Neural cell (in vitro differentiated cells): Measurements from ENCODE around the gene ARL4A. TPM values are rescaled to one million over a fixed set of nuclear protein-coding genes. Genes with fewer than 3 reads are reported as not detected.

Source experiments
- H2AFZ ChIP-seq: fragments of 200-600, 300-800 bp; sonication (generic), shearing (Covaris generic); 2 replicates; pipeline ENCODE4 v1.6.0; 2014; ENCODE audit warnings: low read depth, mild to moderate bottlenecking, antibody characterized with exemption, low read length, moderate library complexity
- H3F3A ChIP-seq: fragments of 200-600 bp; shearing (Covaris generic); 2 replicates; pipeline ENCODE4 v1.6.1; 2016; ENCODE audit warnings: mild to moderate bottlenecking, moderate library complexity, mixed read lengths, antibody characterized with exemption, low read length; ENCODE audit not compliant: insufficient read depth, poor library complexity, severe bottlenecking
- H3K27ac ChIP-seq: fragments of 200-600, 300-800 bp; sonication (generic), shearing (Covaris generic); 2 replicates; pipeline ENCODE4 v1.5.1; 2014; ENCODE audit warnings: mild to moderate bottlenecking, low read length, moderate library complexity
- H3K27me3 ChIP-seq: fragments of 300-800, 200-600 bp; sonication (generic), shearing (Covaris generic); 2 replicates; pipeline ENCODE4 v1.6.0; 2014; ENCODE audit warnings: mild to moderate bottlenecking, low read depth, low read length, moderate library complexity; ENCODE audit not compliant: insufficient read depth
- H3K36me3 ChIP-seq: fragments of 300-800, 200-600 bp; sonication (generic), shearing (Covaris generic); 2 replicates; pipeline ENCODE4 v1.5.1; 2014; ENCODE audit warnings: mild to moderate bottlenecking, antibody characterized with exemption, low read length, moderate library complexity; ENCODE audit not compliant: insufficient read depth
- H3K4me2 ChIP-seq: fragments of 300-800, 200-600 bp; sonication (generic), shearing (Covaris generic); 2 replicates; pipeline ENCODE4 v1.6.0; 2014; ENCODE audit warnings: mild to moderate bottlenecking, low read length
- H3K4me3 ChIP-seq: fragments of 300-800, 200-600 bp; sonication (generic), shearing (Covaris generic); 2 replicates; pipeline ENCODE4 v1.5.1; 2014; ENCODE audit warnings: mild to moderate bottlenecking, low read length, moderate library complexity
- H3K79me2 ChIP-seq: fragments of 200-600 bp; shearing (Covaris generic); replicated peaks from 2 replicates; pipeline ENCODE4 v1.6.0; 2014; ENCODE audit warnings: mild to moderate bottlenecking, low read length, moderate library complexity; ENCODE audit not compliant: insufficient read depth
- H3K9ac ChIP-seq: fragments of 300-800, 200-600 bp; sonication (generic), shearing (Covaris generic); 2 replicates; pipeline ENCODE4 v1.6.1; 2016; ENCODE audit warnings: mild to moderate bottlenecking, low read length, mixed read lengths
- H3K9me2 ChIP-seq: fragments of 200-600 bp; shearing (Covaris generic); 2 replicates; pipeline ENCODE4 v1.6.1; 2016; ENCODE audit warnings: mild to moderate bottlenecking, low read length, mixed read lengths; ENCODE audit not compliant: insufficient read depth
- H3K9me3 ChIP-seq: fragments of 200-600, 300-800 bp; sonication (generic), shearing (Covaris generic); 2 replicates; pipeline ENCODE4 v1.6.1; 2016; ENCODE audit warnings: mild to moderate bottlenecking, mixed run types, low read length, moderate library complexity, mixed read lengths
- H4K20me1 ChIP-seq: fragments of 200-600 bp; shearing (Covaris generic); 2 replicates; pipeline ENCODE4 v1.6.1; 2016; ENCODE audit warnings: mild to moderate bottlenecking, mixed run types; ENCODE audit not compliant: insufficient read depth
- EP300 ChIP-seq: fragments of 450-650 bp; conservative IDR thresholded peaks from 2 replicates; pipeline ENCODE4 v1.6.1; 2014; ENCODE audit warnings: antibody characterized with exemption, mild to moderate bottlenecking, moderate library complexity; ENCODE audit not compliant: poor library complexity, severe bottlenecking
- EZH2 ChIP-seq: fragments of 200-600, 300-800 bp; shearing (Covaris generic), sonication (generic); IDR thresholded peaks from 2 replicates; pipeline ENCODE4 v1.6.1; 2014; ENCODE audit warnings: antibody characterized with exemption, low read length, borderline replicate concordance, mild to moderate bottlenecking; ENCODE audit not compliant: insufficient read depth, poor library complexity, severe bottlenecking
- MXI1 ChIP-seq: fragments of 450-650 bp; conservative IDR thresholded peaks from 2 replicates; pipeline ENCODE4 v1.6.1; 2014; ENCODE audit warnings: antibody characterized with exemption, mild to moderate bottlenecking; ENCODE audit not compliant: poor library complexity, severe bottlenecking
- POLR2AphosphoS5 ChIP-seq: IDR thresholded peaks from 2 replicates; pipeline ENCODE4 v1.6.1; 2012
- RAD21 ChIP-seq: fragments of 450-650 bp; conservative IDR thresholded peaks from 2 replicates; pipeline ENCODE4 v1.6.1; 2014; ENCODE audit warnings: antibody characterized with exemption, mild to moderate bottlenecking, moderate library complexity
- REST ChIP-seq: IDR thresholded peaks from 2 replicates; pipeline ENCODE4 v1.6.1; 2012; ENCODE audit warnings: borderline replicate concordance
- SMC3 ChIP-seq: fragments of 450-650 bp; conservative IDR thresholded peaks from 2 replicates; pipeline ENCODE4 v1.6.1; 2014; ENCODE audit warnings: antibody characterized with exemption, mild to moderate bottlenecking, moderate library complexity; ENCODE audit not compliant: poor library complexity
- TAF1 ChIP-seq: IDR thresholded peaks from 2 replicates; pipeline ENCODE4 v1.6.1; 2012; ENCODE audit warnings: low read depth
- polyA plus RNA-seq: library from polyadenylated mRNA; depleted of rRNA; stranded (reverse); fragments of >200 nt; gene quantifications from 2 replicates; pipeline ENCODE4 v1.2.3, GENCODE V29; 2014
- TF ChIP-seq, protein P1 (sequence below): fragments of 450-650 bp; IDR thresholded peaks from 2 replicates; pipeline ENCODE4 v1.5.1; 2014; ENCODE audit warnings: antibody characterized with exemption, mild to moderate bottlenecking, moderate library complexity; ENCODE audit not compliant: poor library complexity, severe bottlenecking

The ARL4A gene
- polyA plus RNA-seq, 1 donor from 2014 or later, result 10.9 TPM

DNA sequence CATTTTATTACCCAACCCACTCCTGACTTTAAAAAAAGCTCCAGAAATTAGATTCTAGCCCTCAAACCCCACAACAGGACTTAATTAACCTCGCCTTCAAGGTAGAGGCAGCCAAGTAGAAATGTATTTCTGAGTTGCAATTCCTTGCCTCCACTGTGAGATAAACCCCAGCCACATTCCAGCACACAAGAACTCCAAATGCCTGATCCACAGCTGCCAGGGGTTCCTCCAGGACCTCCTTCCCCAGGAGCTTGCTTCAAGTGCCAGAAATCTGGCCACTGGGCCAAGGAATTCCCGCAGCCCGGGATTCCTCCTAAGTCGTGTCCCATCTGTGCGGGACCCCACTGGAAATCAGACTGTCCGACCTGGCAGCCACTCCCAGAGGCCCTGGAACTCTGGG lies 25.9 kb upstream of the ARL4A start:
- H3K79me2 ChIP-seq, result no peaks in the 10 kb centered on the region
- no peaks in the 10 kb centered on the region for H3F3A ChIP-seq
- no peaks in the 10 kb centered on the region for H3K36me3 ChIP-seq
- H3K9me2 ChIP-seq, result no peaks in the 10 kb centered on the region
- H3K27ac ChIP-seq, result no peak overlapping the region
- H3K27me3 ChIP-seq, result no peaks in the 10 kb centered on the region
- no peak overlapping the region for H3K4me2 ChIP-seq
- no peak overlapping the region for H3K4me3 ChIP-seq
- no peaks in the 10 kb centered on the region for H3K9me3 ChIP-seq
- no peaks in the 10 kb centered on the region for H4K20me1 ChIP-seq
- no peak overlapping the region for H2AFZ ChIP-seq
- TF ChIP-seq, protein P1, sequence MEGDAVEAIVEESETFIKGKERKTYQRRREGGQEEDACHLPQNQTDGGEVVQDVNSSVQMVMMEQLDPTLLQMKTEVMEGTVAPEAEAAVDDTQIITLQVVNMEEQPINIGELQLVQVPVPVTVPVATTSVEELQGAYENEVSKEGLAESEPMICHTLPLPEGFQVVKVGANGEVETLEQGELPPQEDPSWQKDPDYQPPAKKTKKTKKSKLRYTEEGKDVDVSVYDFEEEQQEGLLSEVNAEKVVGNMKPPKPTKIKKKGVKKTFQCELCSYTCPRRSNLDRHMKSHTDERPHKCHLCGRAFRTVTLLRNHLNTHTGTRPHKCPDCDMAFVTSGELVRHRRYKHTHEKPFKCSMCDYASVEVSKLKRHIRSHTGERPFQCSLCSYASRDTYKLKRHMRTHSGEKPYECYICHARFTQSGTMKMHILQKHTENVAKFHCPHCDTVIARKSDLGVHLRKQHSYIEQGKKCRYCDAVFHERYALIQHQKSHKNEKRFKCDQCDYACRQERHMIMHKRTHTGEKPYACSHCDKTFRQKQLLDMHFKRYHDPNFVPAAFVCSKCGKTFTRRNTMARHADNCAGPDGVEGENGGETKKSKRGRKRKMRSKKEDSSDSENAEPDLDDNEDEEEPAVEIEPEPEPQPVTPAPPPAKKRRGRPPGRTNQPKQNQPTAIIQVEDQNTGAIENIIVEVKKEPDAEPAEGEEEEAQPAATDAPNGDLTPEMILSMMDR, result no peak
- no peak for TF ChIP-seq TAF1
- no peak for TF ChIP-seq EP300
- TF ChIP-seq REST, result no peak
- TF ChIP-seq POLR2AphosphoS5, result no peak
- no peak for TF ChIP-seq EZH2
- TF ChIP-seq RAD21, result no peak
- TF ChIP-seq MXI1, result no peak
- no peak for TF ChIP-seq SMC3
- H3K9ac ChIP-seq, result no peak overlapping the region

GRCh38 chr7:12670000-12670729 lies 17.3 kb upstream of the ARL4A start:
- Histone ChIP-seq H3K36me3 (no peaks in the 10 kb centered on the region), H3K9ac (no peak overlapping the region), H3K4me2 (no peak overlapping the region), H3K27ac (no peak overlapping the region), H3K27me3 (no peaks in the 10 kb centered on the region), H3K9me3 (no peaks in the 10 kb centered on the region), H3K9me2 (no peaks in the 10 kb centered on the region), H4K20me1 (no peaks in the 10 kb centered on the region), H3F3A (no peaks in the 10 kb centered on the region), H3K4me3 (no peak overlapping the region), H2AFZ (no peak overlapping the region), H3K79me2 (no peaks in the 10 kb centered on the region)
- TF ChIP-seq POLR2AphosphoS5, result no peak
- no peak for TF ChIP-seq TAF1
- TF ChIP-seq EZH2, result no peak
- TF ChIP-seq EP300, result no peak
- TF ChIP-seq, protein P1, result no peak
- no peak for TF ChIP-seq RAD21
- TF ChIP-seq REST, result no peak
- TF ChIP-seq MXI1, result no peak
- TF ChIP-seq SMC3, result no peak
